GM15510 (cell line): Measurements from ENCODE around the gene USP47.

Source experiments
- POLR2A ChIP-seq: IDR thresholded peaks from 3 replicates; pipeline ENCODE4 v1.6.1; 2011; ENCODE audit warnings: borderline replicate concordance; ENCODE audit not compliant: insufficient read length; ENCODE audit errors: extremely low read depth

Gene USP47, protein sequence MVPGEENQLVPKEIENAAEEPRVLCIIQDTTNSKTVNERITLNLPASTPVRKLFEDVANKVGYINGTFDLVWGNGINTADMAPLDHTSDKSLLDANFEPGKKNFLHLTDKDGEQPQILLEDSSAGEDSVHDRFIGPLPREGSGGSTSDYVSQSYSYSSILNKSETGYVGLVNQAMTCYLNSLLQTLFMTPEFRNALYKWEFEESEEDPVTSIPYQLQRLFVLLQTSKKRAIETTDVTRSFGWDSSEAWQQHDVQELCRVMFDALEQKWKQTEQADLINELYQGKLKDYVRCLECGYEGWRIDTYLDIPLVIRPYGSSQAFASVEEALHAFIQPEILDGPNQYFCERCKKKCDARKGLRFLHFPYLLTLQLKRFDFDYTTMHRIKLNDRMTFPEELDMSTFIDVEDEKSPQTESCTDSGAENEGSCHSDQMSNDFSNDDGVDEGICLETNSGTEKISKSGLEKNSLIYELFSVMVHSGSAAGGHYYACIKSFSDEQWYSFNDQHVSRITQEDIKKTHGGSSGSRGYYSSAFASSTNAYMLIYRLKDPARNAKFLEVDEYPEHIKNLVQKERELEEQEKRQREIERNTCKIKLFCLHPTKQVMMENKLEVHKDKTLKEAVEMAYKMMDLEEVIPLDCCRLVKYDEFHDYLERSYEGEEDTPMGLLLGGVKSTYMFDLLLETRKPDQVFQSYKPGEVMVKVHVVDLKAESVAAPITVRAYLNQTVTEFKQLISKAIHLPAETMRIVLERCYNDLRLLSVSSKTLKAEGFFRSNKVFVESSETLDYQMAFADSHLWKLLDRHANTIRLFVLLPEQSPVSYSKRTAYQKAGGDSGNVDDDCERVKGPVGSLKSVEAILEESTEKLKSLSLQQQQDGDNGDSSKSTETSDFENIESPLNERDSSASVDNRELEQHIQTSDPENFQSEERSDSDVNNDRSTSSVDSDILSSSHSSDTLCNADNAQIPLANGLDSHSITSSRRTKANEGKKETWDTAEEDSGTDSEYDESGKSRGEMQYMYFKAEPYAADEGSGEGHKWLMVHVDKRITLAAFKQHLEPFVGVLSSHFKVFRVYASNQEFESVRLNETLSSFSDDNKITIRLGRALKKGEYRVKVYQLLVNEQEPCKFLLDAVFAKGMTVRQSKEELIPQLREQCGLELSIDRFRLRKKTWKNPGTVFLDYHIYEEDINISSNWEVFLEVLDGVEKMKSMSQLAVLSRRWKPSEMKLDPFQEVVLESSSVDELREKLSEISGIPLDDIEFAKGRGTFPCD (N-terminal part only)

DNA sequence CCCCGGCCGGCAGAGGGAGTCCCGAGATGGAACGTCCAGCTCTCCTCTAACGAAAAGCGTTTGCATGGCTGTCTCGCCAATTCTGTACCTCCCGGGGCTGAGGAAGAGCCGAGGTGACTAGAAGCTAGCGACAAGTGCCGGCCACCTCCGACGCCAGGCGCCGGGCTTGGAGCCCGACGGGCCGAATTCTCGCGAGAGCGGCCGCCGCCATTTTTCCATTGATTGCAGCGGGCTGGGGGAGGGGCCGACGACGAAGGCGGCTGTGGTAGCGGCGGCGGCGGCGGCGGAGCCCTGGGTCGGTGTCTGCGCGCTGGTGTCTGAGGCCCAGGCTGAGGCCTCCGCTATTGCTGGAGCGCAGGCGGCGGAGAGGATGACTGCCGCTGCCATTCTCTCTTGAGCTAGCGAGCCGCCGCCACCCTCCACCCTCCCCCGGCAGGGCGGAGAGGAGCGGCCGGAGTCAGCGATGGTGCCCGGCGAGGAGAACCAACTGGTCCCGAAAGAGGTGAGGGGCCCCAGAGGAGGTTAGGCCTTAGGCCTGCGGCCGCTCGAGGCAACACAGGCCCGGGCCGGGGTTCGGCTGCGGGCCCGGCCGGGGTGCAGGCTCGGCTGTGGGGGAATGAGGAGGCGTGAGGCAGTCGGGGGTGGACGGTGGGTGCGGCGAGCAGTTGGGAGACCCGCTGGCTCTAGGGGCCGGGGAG is at the start of gene USP47:
Gene USP47, plus strand, starts transcription at position 250 of the 698 bp plus-strand sequence. Its CDS starts 214 bp downstream, at position 464.
- TF ChIP-seq POLR2A: peak; percentile 94

DNA sequence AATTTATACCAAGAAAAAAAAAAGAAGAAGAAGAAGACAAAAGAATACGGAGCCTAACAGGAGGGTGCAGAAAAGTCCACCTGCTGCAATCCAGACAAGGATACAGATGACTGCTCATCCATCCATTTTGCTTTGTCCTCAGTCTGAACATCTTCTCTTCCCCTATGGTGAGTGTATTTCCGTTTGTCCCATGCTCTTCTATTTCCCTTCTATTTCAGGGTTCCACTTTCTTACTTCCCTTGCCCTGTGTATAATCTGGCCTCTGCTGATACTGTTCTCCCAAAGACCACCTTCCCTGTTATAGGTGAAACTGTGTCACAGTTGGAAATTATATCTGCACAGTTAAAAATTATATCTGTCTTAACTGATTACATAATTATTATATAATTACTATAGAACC is 48.7 kb upstream of the USP47 start:
- TF ChIP-seq POLR2A: no peak

DNA sequence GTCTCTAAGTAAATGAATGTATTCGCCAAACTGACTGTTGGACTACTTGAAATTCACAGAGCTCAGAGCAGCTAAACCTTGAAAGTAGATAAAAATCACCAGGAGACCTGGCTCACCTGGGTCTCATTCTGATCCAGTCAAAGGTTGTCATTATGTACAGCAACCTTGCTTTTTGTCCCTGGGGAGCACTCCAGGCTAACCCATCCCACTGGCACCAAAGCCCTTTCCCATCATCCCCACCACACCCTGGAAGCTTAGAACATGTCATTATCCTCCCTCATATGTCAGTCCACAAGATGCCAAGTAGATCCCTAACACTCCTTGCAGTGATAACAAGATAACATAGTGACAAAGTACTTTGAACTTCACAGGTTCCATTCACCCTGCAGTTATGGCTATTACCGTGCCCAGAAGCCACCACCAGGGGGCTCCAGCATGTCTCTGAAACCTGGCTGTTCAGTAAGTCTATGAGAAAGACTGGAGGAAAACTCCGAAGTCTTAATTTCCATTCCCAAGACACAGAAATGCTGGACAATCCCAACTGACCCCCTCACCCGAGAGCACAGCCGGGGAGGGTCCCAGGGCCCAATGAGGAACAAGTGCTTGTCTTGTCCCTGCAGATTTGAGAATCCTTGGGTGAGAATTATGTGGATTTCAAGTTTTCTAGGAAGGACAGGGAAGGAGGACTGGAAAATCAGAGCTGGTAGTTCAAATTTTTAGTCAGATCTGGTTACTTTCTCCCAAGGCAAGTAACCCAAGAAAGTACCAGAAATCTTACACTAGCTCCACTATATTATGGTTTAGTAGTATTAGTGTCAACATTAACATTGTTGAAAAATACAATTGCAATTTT is 43.0 kb upstream of the USP47 start:
- TF ChIP-seq POLR2A: no peak

DNA sequence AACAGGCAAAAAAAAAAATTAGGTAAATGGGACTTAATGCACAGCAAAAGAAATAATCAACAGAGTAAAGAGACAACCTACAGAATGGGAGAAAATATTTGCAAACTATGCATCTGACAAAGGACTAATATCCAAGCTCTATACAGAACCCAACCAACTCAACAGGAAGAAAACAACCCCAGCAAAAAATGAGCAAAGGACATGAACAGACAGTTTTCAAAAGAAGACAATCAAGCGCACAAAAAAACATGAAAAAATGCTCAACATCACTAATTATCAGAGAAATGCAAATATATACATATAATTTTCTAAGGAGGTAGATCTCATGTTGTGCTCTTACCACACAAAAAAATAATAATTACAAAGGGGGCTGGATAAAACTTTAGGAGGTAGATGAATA is 36.5 kb upstream of the USP47 start:
- no peak for TF ChIP-seq POLR2A

DNA sequence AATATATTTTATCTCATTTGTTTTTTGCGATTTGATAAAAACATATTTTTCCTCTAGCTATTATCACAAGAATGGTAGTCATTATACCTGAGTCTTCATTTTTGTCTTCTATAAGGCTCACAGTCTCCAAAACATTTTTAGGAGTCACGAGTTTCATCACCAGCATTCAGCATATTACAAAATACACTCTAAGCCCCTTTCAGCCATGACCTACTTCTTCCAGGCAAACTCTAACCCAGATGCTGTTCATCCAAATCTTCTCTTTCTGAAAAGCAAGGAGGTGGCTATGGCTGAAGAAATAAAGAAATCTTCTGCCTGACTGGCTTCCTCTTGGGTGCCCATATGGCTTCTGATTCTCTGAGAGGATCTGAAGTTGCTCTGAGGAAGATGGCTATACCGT is 35.7 kb upstream of the USP47 start:
- no peak for TF ChIP-seq POLR2A

DNA sequence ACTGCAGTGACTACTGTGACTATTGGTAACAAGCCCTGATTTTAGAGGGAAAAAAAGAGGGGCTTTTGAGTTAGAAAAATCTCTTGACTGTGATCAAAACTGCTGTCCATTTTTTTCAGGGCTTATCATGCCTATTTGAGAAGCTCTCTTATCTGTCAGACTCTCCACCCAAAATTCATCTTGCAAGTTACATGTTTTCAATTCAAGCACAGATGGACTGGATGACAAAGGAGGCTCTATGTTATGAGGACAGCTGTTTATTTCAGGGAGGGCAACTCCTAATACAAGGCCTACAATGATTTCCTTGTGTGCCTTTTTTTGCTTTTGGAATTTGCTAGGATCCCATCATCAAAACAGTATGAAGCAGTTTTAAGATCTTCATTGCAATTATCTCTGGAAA is 35.2 kb upstream of the USP47 start:
- no peak for TF ChIP-seq POLR2A

DNA sequence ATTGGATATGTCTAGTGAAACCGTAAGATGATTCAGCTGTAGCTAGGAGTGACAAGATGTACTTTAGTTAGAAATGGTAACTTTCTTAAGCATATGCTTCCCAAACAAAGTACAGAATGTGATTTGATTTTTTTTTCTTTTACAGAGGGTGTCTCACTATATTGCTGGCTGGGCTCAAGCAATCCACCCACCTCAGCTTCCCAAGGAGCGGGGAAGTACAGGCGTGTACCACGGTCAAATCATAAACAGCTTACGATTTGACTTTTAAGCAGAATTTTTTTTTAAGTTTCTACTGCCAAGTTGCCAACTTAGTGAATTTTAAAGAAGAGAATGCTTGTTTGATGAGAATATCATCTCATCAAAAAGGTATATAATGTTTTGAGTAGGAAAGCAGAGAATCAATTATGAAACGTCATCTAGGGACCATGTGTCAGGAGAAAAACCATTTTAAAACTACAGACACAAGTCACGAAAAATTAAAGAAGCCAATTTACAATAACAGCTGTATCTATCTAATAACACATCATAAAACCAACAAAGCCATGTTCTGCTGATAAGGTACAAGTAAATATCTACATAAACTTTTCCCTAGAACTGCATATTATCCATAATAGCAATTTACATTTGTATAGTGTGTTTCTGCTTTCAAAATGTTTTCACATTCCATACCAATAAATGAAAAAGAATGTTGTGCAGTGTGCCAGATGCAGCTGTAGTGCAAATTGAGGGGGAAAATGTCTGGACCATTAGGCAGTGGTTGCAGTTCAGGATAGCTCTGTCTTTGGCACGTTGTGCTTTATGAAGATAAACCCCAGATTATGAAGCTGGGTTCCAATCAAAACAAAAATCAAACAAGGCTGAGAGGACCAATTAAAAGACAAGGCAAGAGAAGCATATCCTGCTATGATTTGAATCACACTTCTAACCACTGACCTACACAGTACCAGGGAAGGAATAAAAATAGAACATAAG is 33.7 kb upstream of the USP47 start:
- no peak for TF ChIP-seq POLR2A

DNA sequence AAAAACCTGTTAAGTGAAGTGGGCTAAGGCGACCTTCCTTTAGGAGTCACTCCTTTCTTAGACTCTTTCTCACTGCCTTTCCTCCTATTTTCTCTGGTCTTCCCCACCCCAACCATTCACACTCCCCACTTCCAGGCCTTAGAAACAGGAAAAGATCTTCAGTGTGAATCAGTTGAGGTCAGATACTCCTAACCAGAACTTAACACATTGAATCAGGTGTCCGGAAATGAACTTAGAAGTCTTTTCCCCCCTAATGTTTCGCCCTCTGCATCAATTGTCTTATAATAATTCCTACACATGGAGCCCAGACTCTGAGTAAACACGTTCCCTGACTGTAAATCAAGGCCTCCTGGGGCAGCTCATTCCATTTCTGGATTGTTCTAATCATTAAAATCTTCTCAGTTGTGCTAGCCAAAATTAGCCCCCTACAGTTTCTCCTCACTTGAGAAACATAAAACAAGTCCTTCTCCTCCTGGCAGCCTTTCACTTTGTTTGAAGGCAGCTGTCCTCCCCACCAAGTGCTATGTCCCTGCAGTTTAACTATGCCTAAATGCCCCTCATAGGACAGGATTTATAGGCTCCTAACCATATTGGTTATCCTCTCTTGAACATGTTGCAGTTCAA is 32.7 kb upstream of the USP47 start:
- no peak for TF ChIP-seq POLR2A

DNA sequence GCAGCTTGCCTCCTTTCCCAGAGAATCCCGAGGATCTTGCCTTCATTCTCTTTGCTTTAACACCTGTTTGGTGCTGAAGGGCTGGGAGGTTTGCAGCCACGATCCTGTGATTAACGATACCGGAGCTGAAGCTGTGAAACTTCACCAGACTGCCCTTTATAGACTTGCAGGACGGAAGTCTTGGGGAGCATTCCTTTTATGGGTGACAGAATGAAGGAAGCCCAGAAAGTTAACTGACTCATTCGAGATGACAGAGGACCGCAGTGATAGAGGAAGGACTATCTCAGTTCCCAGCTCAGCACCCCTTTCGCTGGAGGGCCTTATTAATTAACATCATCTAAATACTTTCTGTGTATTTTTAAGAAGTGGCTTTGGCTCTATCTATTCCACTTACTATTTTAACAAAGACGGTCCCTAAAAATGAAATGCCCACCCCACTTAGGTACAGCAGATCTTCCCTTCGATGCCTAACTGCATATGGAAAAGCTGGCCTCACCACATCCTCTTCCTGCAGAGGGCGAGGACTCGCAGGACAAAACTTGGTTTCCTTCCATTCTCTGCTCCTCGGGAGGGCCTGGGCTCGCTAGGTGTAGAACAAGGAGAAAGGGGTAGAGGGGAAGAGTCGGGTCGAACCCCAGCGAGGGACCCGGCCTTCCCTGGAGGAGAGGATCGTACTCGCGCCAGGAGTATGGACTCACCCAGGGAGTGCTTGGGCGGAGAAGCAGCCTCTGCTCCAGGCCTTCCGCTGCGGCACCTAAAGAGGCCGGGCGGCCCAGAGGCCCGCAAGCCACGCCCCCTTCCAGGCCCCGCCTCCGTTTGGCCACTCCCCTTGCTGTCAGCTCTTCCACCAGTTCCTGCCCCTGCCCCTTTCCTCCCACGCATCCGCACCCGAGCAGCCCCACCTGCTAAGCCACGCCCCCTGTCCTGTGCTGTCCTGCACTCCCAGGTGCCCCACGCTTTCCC is 30.7 kb upstream of the USP47 start:
- no peak for TF ChIP-seq POLR2A

DNA sequence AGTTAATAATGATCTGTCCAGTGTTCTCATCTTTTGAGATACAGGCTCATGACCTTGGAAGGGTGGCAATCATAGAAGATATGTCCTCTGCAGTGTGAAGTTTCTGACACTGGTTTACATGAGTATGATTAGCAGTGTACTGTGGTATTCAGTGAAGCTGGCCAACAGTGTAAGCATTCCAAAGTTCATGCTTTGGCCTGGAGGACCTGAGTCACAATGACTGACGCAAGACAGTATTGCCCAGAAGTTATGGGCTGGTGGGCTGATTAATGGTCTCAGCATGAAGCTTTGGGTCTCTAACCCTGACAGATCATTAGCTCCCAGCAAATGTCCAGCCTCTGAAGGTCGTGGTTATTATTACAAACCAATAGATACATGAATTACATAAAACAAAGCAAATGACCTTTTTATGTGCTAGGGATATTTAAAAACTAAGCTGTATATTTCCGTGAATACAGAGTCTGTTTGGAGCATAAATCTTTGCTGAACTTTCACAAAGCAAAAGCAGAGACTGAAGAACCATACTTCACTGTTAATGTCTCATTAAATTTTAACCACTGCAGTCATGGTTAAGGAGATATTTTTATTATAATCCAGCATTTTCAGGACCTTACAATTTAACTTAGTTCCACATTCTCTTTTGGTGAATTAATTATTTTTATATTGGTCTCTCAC is 28.3 kb upstream of the USP47 start:
- no peak for TF ChIP-seq POLR2A
